SW 1271 (cell line): ENCODE results near the gene TEX29.

Experiments
- DNase-seq, 2 experiments: peaks; one replicate each; lab custom pipeline; 2025; lab: John Stamatoyannopoulos, UW

The TEX29 gene

DNA sequence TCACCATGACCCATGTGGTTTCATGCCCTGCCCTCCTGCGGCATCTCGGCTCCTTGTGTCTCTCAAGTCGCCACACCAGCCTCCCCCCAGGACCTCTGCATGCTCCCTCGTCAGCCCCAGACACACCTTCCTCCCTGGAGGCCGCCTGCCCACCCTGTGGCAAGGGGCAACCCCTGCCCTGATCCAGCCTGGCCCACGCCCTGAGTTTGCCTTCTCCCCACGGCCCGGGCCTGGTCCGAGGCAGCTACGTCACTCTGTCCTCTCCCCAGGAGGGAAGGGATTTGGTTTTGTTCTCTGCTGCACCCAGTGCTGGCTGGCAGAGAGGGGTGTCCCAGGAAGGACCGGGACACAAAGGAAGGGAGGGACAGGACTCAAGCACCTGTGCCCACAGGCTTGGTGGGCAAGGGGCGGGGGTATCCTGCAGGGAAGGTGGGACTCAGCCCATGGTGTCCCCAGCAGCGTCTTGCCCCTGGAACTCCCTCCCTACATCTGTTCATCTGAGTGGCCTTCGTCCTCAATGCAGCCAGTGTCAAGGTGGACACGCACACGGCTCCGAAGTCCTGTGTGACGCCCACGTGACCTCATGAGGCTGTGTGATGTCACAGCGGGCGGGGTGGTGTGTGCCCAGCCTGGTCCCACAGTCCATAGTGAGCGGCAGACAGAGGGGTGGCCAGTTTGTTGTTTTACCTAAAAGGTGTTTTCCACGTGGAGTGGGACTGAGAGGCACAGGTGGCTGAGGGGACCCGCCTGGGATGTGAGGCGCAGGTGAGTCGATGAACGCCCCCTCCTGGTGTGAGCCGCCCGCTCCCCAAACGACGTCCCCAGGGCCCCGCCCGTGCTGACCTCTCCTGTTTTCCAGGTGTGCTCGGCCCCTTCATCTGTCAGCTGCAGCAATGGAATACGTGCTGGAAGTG lies at the start of gene TEX29:
TEX29 (plus strand) TSS at position 645 of the 914 bp plus-strand sequence; CDS start at position 894, 249 bp downstream.
- no peak for DNase-seq

- no peak for DNase-seq
These were observed 49.4 kb upstream of the TEX29 start for GRCh38 chr13:111270765-111271698.

- DNase-seq: no peak
These were observed 48.3 kb upstream of the TEX29 start for GRCh38 chr13:111272117-111272516.

GRCh38 chr13:111275382-111275781 lies 45.1 kb upstream of the TEX29 start:
- DNase-seq: no peak

DNA sequence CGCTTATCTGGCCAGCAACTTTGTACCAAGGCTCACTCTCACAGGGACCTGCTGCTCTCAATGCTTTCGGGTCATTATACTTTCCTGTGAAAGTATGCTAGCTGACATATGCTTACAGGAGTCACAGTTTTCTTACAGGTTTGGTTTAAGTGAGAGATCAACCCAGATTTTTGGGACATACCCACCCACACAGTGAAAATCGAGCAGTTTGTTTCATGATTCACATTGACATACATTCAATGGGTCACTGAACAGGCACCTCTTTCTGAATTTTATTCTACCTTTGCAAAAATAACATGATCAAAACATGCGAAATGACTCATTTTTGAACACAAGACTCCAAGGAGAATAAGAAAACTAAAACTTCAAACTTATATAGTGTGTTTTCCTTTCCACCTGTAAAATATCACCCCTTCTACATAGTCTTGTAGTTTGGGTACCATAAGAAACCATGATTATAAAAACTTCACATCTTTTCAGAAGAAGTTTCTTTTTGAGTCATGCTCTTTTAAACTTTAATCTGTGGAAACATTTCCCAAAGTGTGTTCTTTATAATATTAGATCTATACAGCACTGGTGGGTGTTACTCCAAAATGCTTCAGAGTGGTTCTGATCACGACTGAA lies 44.3 kb upstream of the TEX29 start:
- DNase-seq: no peak

DNA sequence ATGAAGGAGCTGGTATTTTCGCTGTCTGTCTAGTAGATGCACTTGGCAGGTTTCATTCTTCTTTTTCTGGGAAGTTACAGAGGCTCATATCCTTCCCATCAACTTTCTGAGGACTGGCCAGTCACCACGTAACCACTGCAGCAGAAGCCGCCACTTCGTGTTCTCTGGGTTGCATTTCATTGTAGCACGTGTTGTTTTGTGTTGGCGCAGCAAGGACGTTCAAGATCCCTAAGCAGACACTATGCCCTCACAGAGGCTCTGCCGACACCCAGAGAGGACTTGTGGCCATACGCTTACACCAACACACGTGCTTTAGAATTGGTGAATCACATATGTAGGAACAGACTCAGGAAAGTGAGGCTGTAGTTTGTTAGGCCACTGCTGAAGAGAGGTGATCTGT lies 42.2 kb upstream of the TEX29 start:
- DNase-seq: no peak

DNA sequence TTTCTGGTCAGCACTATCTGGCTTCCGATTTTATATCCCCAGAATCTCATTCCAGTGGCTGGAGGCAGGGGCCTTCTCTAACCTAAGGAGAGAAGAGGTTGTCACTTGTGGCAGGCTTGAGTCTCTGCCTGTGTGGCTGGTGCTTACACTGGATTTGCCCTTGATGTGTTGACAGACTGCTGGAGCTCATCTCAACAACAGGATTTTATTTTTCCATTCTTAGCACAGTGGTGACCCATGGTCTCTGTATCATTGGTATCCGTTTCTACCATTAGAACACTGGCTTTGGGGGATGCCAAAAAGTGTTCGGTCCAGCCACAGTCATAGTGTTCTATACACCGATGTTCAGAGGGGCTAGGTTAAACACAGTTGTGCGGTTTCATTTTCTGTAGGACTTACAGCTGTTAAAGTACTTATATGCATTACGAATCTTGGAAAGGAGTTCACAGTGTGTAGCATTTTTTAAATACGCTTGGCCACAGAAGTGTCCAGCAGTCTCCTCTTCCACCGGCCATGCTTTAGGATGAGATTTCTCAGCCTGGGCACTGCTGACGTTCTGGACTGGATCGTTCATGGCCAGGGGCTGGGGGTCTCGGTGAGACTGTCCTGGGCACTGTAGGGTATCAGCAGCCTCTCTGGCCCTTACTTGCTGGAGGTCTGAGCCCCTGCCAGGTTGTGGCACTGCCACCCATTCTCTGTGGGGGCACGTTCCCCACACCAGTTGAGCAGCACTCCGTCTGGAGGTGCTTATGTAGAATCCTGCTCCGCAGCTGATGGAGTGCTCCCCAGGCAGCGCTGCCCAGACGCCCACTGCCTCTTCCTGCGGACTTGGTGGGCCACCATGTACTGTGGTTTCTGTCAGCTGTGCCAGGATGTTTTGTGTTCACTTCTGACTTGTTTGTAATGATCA lies 41.4 kb upstream of the TEX29 start:
- no peak for DNase-seq

DNA sequence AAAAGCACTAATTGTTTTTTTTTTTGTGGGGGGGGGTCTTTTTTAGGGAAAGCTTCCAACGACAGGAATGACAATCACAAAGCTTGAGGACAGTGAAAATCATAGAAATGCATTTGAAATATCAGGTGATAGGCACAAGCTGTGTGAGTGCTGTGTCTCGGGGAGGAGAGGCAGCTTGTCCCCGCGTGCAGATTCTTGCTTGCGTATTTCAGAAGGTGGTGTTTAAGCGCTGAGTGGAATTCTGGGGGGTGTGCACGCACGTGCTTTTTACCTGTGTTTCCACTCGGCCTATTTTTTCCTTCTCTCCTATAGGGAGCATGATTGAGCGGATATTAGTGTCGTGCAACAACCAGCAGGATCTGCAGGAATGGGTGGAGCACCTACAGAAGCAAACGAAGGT lies 40.2 kb upstream of the TEX29 start:
- DNase-seq: no peak

DNA sequence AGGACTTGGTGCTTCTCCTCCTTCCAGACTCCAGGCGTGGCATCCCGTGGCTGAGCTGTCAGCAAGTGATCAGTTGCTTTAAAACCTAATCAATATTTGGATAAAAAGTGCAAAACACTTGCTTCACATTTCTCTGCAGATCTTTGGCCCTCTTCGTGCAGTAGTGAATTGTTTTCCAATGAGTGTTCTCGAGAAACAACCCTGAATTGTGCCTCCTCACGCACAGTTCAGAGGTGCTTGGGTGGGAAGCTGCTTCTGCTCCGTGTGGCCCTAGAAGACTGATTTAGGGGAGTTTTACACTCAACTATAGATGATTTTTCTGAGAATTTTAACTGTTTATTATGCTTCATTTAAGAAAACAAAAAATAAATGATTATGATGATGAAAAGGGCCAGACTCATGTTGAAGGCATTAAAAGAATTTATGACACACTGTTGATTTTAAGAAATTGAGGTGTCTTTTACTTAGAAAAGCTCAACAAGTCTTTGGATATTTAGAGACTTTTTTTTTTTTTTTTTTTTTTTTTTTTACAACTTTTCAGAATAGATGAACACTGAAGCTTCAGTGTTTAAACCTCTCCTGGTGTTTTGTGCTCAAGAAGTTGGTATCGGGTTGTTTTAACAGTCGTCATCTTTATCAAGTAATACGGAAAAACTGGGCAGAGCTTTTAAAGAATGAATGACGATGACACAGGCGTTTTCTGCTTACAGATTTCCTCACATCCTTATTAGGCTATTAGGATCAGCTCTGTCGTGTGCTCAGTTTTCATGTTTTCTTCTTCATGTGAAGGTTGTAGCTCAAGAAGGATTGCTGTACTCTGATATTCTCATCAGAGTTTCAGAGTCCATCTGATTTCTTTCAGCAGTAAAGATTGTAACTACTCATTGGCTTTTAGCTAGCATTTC lies 39.5 kb upstream of the TEX29 start:
- DNase-seq: no peak

DNA sequence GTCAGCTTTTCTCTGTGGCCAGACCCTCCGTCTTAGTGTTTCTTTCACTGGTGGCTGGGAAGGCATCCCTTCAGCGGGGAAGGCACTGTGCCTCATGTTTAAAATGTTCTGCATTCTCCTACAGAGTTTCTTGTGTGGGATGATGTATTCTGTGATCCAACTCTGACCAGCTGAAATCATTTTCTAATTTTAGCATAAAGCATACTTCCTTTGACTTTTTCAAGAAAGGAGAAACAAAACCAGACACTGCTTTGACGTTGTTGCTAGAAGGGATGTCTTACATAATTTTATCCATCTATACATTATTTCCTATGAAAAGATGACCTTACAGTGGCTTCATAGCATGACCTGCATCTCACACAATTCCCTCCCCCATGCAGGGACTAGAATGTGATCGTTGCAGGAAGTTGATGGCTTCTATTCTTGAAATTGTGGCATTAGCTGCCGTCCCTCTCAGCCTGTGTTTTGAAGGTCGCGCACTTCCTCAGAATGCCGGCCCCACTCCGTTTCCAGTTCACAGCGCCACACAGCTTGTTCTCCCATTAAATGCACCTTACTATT lies 38.6 kb upstream of the TEX29 start:
- DNase-seq: no peak

DNA sequence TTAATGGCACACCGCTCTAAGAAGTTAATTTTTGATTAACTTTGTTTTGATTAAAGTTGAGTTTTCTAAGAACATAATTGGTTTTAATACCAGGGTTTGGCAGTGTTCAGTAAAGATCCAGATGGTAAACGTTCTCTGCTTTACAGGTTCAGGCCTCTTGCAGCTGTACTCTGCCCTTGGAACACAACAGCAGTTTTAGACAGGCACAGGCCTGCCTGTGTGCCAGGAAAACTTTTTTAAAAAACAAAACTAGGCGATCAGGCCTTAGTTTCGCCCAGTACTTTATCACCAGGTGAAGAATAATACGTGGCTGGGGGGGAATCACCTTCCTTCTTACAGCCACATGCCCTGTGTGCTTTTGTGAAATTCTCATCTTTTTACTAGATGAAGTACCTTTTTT lies 38.0 kb upstream of the TEX29 start:
- DNase-seq: no peak

GRCh38 chr13:111282997-111283396 lies 37.4 kb upstream of the TEX29 start:
- DNase-seq: no peak

DNA sequence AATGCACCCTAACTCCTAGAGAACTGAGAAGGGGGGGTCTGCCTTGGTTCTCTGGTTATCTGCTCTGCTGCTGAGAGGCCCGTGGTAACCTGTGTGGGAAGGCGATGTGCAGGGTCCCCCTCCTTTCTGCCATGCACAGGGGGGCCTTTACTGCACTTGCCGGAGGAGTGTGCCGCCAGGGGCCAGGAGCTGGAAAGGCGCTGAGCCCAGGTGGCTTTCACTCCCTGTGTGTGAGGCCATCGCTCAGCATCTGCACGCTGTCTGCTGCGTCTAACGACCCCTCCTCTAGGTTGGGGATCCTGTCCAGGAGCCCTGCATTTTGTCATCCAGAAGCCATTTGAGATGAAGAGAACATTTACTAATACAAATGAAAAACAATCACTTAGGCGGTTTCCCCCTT lies 37.0 kb upstream of the TEX29 start:
- no peak for DNase-seq

DNA sequence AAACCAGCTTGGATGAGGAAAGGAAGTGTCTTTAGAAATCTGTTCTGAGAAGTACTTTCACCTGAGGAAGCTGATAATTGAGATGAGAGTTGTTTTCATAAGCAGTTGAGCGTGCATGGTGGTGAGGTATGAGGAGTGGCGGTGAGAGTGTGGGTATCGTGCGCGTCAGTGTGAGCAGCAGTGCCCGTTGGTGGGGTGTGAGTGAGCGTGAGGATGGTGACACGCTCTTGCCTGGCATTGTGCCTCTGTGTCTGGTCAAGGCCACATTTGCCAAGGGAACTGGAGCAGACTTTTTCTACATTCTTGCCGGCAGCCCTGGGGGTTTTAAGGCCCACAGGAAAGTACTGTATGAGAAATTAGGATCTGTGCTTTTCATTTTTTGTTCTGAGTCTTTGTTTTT lies 36.5 kb upstream of the TEX29 start:
- no peak for DNase-seq

GRCh38 chr13:111284565-111284964 lies 35.9 kb upstream of the TEX29 start:
- DNase-seq: no peak

DNA sequence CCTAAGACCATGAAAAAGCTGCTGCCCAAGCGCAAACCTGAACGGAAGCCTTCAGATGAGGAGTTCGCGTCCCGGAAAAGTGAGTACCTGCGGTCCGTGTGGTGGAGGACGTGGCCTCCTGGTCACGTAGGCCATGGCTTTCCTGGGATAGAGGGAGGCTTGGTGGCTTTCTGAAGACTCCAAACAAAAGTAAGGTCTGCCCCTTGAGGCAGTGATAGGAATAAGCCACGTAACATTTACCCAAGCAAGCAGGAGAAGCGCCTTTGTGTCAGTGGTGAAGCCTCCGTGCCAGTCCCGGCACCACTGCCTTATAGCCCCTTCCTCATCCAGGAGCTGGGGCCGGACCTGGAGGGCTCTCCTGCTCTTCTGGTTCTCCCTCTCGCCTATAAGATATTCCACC lies 34.3 kb upstream of the TEX29 start:
- DNase-seq: no peak

- DNase-seq: no peak
These were observed 33.7 kb upstream of the TEX29 start for GRCh38 chr13:111286749-111287148.

- DNase-seq: no peak
These were observed 33.2 kb upstream of the TEX29 start for GRCh38 chr13:111287201-111287600.

- DNase-seq: no peak
These were observed 32.2 kb upstream of the TEX29 start for GRCh38 chr13:111288276-111288675.

DNA sequence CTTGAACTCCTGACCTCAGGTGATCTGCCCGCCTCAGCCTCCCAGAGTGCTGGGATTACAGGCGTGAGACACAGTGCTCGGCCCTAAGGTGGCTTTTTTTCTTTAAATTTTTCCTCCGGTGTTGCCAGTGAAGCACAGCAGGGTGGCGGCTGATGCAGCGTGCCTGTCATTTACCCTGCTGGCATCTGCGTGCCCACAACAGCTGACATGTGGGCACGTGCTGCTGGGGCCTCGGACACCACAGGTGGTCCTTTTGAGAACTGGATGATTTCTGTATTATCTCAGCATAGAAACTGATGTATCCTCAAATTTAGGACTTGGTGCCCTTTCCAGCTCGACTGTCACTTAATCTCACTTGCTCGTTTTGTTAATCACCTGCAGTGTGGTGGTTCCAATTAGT lies 31.2 kb upstream of the TEX29 start:
- no peak for DNase-seq
